HEK293 (cell line): ENCODE data around the gene PLS3.
A peak's percentile ranks its signal among the peaks of the same experiment; 100 is the strongest.

Experiments used
- CTCF ChIP-seq: fragments of 450-650 bp; formaldehyde crosslinking; IDR thresholded peaks from 2 replicates; pipeline ENCODE4 v1.5.1; 2016; ENCODE audit warnings: missing biosample characterization, missing genetic modification characterization
- GLIS1 ChIP-seq: fragments of 450-650 bp; formaldehyde crosslinking; IDR thresholded peaks from 2 replicates; pipeline ENCODE4 v1.5.1; 2016; ENCODE audit warnings: missing biosample characterization, missing genetic modification characterization
- REPIN1 ChIP-seq: fragments of 450-650 bp; formaldehyde crosslinking; IDR thresholded peaks from 2 replicates; pipeline ENCODE4 v1.5.1; 2017; ENCODE audit warnings: missing biosample characterization, missing genetic modification characterization, low read depth
- ZFP37 ChIP-seq: fragments of 450-650 bp; formaldehyde crosslinking; IDR thresholded peaks from 2 replicates; pipeline ENCODE4 v1.5.1; 2016; ENCODE audit warnings: missing biosample characterization, missing genetic modification characterization
- ZNF121 ChIP-seq: fragments of 450-650 bp; formaldehyde crosslinking; IDR thresholded peaks from 2 replicates; pipeline ENCODE4 v1.5.1; 2016; ENCODE audit warnings: missing biosample characterization, missing genetic modification characterization
- ZNF133 ChIP-seq: fragments of 450-650 bp; formaldehyde crosslinking; IDR thresholded peaks from 2 replicates; pipeline ENCODE4 v1.5.1; 2016; ENCODE audit warnings: missing biosample characterization, missing genetic modification characterization
- ZNF280D ChIP-seq: fragments of 450-650 bp; formaldehyde crosslinking; IDR thresholded peaks from 2 replicates; pipeline ENCODE4 v1.5.1; 2016; ENCODE audit warnings: missing biosample characterization, missing genetic modification characterization
- ZNF416 ChIP-seq: fragments of 450-650 bp; formaldehyde crosslinking; IDR thresholded peaks from 2 replicates; pipeline ENCODE4 v1.5.1; 2016; ENCODE audit warnings: missing biosample characterization, missing genetic modification characterization
- ZNF48 ChIP-seq: fragments of 450-650 bp; formaldehyde crosslinking; IDR thresholded peaks from 2 replicates; pipeline ENCODE4 v1.5.1; 2016; ENCODE audit warnings: missing biosample characterization, missing genetic modification characterization
- ZNF792 ChIP-seq: fragments of 450-650 bp; formaldehyde crosslinking; IDR thresholded peaks from 2 replicates; pipeline ENCODE4 v1.5.1; 2016; ENCODE audit warnings: missing biosample characterization, missing genetic modification characterization
- ZNF843 ChIP-seq: fragments of 450-650 bp; formaldehyde crosslinking; IDR thresholded peaks from 2 replicates; pipeline ENCODE4 v1.5.1; 2016; ENCODE audit warnings: missing biosample characterization, missing genetic modification characterization

GRCh38 chrX:115560211-115560977 lies 580 bp upstream of the PLS3 start:
- TF ChIP-seq REPIN1 (tag by site-specific recombination), result no peak
- TF ChIP-seq CTCF (tag by site-specific recombination), result no peak
- no peak for TF ChIP-seq ZNF416 (tag by site-specific recombination)
- TF ChIP-seq GLIS1 (tag by site-specific recombination), result peak; percentile 37; the same call in 1 of the 2 replicates
- TF ChIP-seq ZNF48 (tag by site-specific recombination), result no peak
- TF ChIP-seq ZNF133 (tag by site-specific recombination), result no peak
- no peak for TF ChIP-seq ZNF280D (tag by site-specific recombination)
- no peak for TF ChIP-seq ZNF843
- no peak for TF ChIP-seq ZFP37 (tag by site-specific recombination)
- TF ChIP-seq ZNF792, result no peak
- no peak for TF ChIP-seq ZNF121
